ENCODE results near the gene SLC46A2.

SLC46A2 gene

DNA sequence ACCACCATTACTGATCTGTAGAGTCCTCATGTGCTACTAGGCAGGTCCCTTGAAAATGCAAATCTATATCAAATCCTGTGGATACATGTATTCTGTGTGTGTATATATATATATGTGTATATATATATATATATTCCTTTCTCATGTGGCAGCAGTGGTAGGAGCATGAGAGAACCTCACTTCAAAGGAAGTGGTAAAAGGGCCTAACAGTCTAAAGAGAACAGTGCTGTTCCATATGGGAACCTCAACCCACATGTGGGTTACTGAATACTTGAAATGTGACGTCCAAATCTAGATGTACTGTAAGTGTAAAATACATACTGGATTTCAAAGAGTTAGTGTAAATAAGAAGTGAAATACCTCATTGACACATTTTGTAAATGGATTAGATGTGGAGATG, 5.4 kb downstream of the SLC46A2 start:
- no peak for DNase-seq

DNA sequence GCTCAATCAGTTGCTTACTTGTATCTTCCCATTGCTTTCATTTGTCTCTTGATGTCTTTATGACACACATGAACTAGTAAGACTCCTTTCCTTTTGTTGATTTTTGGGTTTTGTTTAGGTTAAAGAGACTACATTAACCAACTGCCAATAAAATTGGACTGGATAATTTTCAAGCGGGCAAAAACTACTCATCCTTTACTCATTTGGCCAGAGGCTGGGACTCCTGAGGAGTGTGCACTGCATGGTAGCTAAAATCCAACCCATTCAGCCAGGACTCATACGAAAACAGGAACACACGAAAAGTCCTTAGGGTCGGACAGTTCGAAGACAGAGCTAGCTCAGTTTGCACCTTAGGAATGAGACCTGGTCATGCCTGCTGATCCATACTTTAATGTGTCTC, 6.0 kb downstream of the SLC46A2 start:
- DNase-seq, result no peak

- DNase-seq, result no peak
These were observed 6.6 kb downstream of the SLC46A2 start for GRCh38 chr9:112884101-112884500.

DNA sequence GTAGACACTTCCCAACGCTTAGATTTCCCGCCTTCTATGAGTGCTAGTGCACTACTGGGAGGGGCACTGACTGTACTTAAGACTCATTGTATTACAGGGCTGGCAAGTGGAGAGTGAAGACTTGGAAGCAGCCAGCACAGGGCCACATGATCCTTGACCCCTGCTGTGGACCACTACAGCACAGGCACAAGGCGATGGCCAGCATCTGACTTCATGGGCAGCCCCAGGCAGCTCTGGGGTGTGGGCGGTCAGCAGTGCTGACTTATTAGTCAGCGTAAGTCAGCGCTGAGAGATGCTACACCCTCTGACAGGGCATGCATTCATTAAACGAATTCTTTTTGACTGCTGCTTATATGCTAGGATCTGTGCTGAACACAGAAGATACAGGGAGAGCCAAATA, 9.3 kb downstream of the SLC46A2 start:
- no peak for DNase-seq

DNA sequence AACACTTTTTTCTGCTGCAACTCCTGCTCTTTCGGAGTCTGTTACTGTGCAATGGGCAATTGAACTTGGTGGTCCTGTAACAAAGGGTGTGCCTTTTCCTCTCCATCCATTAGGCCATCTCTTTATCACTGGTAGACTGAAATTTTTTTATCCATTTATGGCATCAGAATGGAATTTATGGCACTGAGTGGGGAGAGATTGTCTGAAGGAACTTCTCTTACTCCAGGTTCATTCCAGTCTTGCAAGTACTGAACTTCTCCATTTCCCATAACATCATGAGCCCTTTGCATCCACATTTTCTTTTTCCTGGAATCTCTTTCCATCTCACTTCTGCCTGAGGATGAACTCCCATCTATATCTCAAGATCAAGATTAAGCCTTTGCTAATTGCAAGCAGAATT, 10.0 kb downstream of the SLC46A2 start:
- no peak for DNase-seq

- no peak for DNase-seq
These were observed 11.9 kb downstream of the SLC46A2 start for GRCh38 chr9:112878752-112879151.

DNA sequence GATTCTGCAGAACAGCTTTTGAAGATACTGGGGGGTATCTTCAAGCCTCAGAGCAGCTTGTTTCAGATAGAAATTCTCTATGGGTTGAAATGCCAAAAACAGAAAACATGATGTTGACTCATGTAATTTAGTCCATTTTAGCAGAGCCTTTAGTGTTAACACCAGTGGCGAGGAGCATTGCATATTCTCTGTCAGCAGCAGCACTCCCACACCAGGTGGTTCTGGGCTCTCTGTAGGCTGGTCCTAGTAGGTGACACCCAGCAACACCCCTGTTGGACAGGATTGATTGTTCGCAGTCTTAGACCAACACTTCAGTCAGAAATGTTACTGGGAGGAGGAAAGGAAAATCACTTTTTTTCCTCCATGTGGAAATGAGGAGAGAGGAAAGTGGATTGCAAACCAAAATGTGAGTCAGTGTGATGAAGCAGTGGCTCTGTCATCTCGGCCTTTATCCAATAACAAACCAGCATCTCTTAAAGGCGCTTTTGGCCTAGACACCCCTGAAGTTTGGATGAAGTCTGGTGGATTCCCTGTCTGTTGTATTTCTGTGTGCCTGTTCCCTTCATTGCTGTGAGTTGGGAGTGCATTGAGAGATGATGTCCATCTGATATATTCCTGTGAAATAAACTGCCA, 16.8 kb downstream of the SLC46A2 start:
- no peak for DNase-seq

- no peak for DNase-seq
These were observed 18.7 kb downstream of the SLC46A2 start for GRCh38 chr9:112872019-112872418.

DNA sequence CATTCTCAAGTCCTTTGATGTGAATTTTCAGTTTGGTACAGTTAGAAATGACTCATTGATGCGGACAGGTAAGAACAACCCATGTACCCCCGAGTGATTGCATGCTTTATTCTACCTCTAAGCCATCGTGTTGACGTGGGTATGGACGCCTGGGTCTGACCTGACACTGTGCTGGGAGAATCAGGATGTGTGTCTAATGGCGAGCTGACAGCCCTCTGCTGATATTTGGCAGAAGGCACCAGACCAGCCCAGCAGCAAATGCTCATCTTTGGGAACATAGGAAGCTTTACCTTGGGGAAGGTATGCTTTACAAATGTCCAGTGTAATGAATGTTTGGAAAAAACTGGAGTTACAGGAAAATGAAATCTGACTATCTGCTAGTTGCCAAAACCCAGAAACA, 20.1 kb downstream of the SLC46A2 start:
- no peak for DNase-seq

DNA sequence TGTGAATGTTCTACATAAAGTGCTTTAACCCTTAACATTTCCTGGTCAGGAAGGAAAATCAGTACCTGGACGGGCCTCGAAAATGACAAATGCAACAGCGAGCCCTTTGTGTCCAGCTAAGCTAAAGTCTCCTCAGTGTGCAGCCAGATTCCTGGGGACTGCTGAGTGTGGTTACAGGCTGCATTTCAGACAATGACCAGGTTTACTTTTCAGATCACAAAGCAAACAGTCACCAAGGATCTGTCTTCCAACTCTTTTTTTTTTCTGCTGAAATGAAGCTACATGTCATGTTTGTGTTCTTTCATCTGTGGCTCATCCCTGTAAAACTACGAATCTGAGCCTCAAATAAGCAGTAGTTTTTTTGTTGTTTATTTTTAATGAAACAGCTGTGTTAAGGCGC, 20.8 kb downstream of the SLC46A2 start:
- DNase-seq, result no peak

DNA sequence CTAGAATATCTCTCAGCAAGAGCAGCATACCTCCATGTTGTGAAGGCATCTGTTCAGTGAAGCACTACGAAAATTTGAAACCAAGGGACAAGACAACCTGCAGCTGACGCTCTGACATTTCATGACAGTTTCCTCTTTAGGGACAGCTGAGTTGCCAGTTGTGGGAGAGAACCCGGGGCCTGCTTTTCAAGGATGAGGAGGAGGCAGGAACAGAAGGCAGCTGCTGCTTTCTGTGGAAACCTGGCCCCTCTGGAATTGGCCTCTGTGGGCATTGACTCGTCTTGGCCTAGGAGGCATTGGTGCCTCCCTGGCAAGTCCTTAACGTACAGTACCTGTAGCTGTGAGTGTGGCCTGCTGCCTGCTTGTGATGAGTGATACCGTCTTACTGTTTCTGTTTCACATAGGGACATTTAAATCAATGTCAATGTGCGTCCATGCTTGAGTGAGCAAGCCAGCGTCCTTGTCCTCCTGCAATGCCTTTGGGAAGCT, 21.6 kb downstream of the SLC46A2 start:
- DNase-seq, result no peak

DNA sequence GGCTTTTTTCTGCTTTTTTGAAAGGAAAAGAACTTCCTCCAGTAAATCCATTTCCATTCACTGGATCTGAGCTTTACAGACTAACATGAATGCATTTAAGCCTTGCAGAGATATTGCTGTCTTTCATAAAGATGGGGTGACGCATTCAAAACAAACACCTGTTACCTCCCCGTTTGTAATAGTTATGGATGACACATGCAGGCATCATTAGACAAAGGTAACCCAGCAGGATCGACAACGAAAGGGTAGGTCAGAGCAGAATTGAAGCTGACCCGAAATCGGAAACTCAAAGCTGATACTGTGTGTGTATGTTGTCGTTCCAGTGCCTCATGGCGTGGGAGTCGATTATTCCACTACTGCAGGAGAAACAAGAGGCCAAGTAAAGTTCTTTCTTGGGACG, 22.2 kb downstream of the SLC46A2 start:
- DNase-seq, result no peak

GRCh38 chr9:112867275-112867991, 23.2 kb downstream of the SLC46A2 start:
- DNase-seq, result peak in 1 of 2 experiments; percentile 4

- DNase-seq, result no peak
These were observed 23.9 kb downstream of the SLC46A2 start for GRCh38 chr9:112866662-112867274.

- no peak for DNase-seq
These were observed 25.7 kb downstream of the SLC46A2 start for GRCh38 chr9:112864982-112865381.

GRCh38 chr9:112864403-112864802, 26.3 kb downstream of the SLC46A2 start:
- no peak for DNase-seq

GRCh38 chr9:112863746-112864145, 26.9 kb downstream of the SLC46A2 start:
- no peak for DNase-seq

DNA sequence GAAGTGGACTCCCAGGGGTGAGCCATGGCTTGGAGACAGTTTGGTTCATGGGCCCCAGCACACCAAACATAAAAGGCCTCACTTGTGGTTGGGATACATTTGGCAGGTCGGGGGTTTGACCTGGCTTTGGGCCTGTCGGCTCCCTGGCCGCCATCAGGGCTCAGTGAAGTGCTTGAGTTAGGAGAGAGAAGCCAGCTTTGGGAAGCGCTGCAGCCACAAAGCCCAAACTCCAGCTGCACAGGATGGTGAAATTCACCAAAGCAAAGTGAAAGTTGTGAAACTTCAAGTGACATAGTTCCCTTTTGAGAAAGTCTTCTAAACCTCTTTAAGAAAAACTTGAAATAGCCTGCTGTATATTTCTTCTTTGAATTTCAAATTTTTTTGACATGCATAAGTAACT, 27.5 kb downstream of the SLC46A2 start:
- no peak for DNase-seq

DNA sequence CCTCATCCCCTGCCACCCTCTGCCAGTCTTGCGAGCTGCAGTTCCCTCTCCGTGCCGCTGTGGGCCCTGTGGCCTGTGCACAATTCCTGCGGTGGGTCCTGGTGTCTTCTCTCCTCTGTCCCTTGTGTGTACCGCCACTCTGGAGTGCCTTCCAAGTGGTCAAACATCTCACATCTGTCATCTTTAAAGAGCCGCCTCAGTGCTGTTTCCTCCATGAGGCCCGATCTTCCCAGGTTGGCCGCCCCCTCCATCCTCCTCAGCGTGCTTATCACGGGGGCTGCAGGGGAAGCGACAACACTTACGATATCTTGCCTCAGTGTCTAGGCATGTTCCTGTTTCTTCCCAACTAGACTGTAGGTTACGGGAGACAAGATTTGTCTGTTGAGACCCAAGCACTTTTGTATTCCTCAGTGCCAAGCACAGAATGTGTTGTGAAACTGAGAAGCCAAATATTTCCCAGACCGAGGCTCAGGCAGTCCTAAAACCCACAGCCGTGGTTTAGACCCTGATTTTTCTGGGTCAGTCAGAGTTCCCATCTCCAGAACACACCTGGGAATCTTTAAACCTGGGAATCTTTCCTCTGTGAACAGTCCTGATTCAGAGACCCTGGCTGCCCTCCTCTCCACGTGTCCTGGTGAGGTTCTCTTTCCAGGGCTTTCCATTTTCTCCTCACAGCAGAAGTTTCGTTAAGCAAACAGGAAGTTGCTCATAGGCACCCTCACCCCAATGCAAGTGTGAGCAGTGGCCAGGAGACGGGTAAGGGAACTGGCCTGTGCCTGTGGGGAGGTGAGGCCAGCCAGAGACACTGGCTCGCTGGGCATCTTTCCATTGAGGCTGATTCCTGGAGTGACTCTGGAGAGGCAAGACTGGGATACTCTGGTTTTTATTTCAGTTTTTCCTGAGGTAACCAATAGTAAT, 28.8 kb downstream of the SLC46A2 start:
- DNase-seq, result no peak

DNA sequence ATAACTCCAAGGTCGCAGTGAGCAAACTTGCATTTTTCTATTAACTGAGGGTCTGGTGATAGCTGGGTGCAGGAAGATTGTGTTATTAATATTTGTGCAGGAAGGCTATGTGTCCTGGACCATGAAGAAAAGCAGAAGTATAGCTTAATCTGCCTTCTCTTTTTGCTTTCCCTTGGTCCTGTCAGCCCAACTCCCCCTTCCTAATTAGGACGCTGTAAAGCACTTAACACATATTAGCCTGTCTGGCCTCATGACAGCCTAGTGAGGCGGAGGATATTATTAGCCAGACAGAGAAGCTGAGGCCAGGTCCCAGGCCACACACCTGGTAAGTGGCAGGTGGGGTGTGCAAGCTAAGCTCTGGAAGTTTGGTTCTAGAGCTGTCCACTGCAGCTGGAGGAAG, 29.5 kb downstream of the SLC46A2 start:
- no peak for DNase-seq

DNA sequence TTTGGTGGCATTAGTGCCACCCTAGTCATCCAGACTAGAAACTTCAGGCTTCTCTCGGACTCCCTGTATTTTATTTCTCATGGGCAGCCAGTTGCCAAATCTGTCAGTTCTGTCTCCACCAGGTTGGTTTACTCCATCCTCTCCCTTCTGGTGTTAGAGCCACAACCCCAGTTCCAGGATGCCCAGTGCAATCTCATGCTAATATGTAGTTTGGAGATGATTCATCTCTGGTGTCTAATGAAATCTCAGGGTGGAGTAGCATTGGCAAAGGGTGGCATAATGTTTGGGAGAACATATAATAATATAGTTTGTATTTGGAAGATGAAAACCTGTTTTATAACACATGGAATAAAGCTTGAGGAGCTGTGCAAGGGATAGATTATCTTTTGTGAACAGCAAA, 30.2 kb downstream of the SLC46A2 start:
- DNase-seq, result no peak

GRCh38 chr9:112858625-112859147, 32.0 kb downstream of the SLC46A2 start:
- no peak for DNase-seq

GRCh38 chr9:112858005-112858404, 32.7 kb downstream of the SLC46A2 start:
- no peak for DNase-seq
